HFFc6 (cell line): Measurements from ENCODE around the gene MAD1L1. TPM values are rescaled to one million over a fixed set of nuclear protein-coding genes. Genes with fewer than 3 reads are reported as not detected.
A peak's percentile ranks its signal among the peaks of the same experiment; 100 is the strongest.

ENCODE experiments used
- DNase-seq: peaks from one replicate; pipeline ENCODE4 v3.0.0-alpha.2; 2018
- H3K27ac Mint-ChIP-seq: 2 replicates; pipeline ENCODE4 v1.8.0; 2020; ENCODE audit warnings: mild to moderate bottlenecking, mixed read lengths
- H3K27me3 Mint-ChIP-seq: 2 replicates; pipeline ENCODE4 v1.8.0; 2021; ENCODE audit warnings: mild to moderate bottlenecking, moderate library complexity, mixed read lengths; ENCODE audit not compliant: insufficient read depth
- H3K36me3 Mint-ChIP-seq: 2 replicates; pipeline ENCODE4 v1.8.0; 2021; ENCODE audit warnings: low read depth, mixed read lengths
- H3K4me1 Mint-ChIP-seq: 2 replicates; pipeline ENCODE4 v1.8.0; 2020; ENCODE audit warnings: low read depth, mixed read lengths
- H3K4me3 Mint-ChIP-seq: 2 replicates; pipeline ENCODE4 v1.8.0; 2020; ENCODE audit warnings: mild to moderate bottlenecking, moderate library complexity, mixed read lengths
- H3K9me3 Mint-ChIP-seq: 2 replicates; pipeline ENCODE4 v1.8.0; 2020; ENCODE audit warnings: mild to moderate bottlenecking, mixed read lengths
- CTCF ChIP-seq: fragments of 200-600 bp; sonication (generic); IDR thresholded peaks from 2 replicates; pipeline ENCODE4 v1.5.0; 2021; ENCODE audit warnings: antibody characterized with exemption, mild to moderate bottlenecking
- total RNA-seq, 6 experiments: library from RNA; stranded (reverse); fragmentation: NEBNext Ultra II Directional; extraction: Animal tissue kit (Norgen Biotek cat#: 25700); gene quantifications; 2 replicates in 1 of 6; 3 replicates in 5 of 6; pipeline ENCODE4 v1.2.3, GENCODE V29; 2021

The MAD1L1 gene
- total RNA-seq, 6 experiments from 2014 or later: 34.6 to 44.8 (median 40.2) TPM

GRCh38 chr7:2081526-2082135 is 151.1 kb downstream of the MAD1L1 start:
- Mint-ChIP-seq H3K27me3 (no peaks in the 10 kb centered on the region), H3K36me3 (peaks cover 21% of the 10 kb centered on the region), H3K4me3 (peak overlapping the region; percentile 55; the same call in 1 of the 2 replicates), H3K9me3 (no peaks in the 10 kb centered on the region), H3K4me1 (peaks cover 20% of the 10 kb centered on the region), H3K27ac (peak overlapping the region; percentile 99)
- no peak for DNase-seq
- TF ChIP-seq CTCF: no peak

DNA sequence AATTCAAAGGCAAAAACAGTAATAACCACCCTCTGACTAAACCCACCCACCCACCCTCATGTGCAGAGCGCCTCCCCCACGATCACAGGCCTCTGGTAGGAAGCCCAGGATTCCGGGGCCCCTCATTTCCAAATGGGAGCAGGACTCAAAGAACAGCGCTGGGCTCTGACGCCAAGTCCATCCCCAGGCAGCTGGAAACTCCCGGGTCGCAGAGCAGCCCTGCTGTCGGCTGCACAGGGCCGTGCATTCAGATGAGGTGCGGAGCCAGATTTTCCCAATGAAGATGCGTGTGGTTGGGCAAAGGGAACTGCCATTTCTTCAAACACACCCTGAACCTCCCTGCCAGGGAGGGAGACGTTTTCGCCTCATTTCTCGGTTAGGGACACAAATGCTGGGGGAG is 152.3 kb downstream of the MAD1L1 start:
- no peak for TF ChIP-seq CTCF
- no peaks in the 10 kb centered on the region; the same call in 1 of the 2 replicates for H3K27me3 Mint-ChIP-seq
- no peaks in the 10 kb centered on the region for H3K9me3 Mint-ChIP-seq
- no peak for DNase-seq
- peaks cover 20% of the 10 kb centered on the region for H3K4me1 Mint-ChIP-seq
- peaks cover 25% of the 10 kb centered on the region for H3K36me3 Mint-ChIP-seq
- H3K27ac Mint-ChIP-seq: no peak overlapping the region
- no peak overlapping the region for H3K4me3 Mint-ChIP-seq

- Mint-ChIP-seq H3K9me3 (no peaks in the 10 kb centered on the region), H3K27ac (no peak overlapping the region), H3K27me3 (no peaks in the 10 kb centered on the region; the same call in 1 of the 2 replicates), H3K4me1 (peaks cover 20% of the 10 kb centered on the region), H3K4me3 (no peak overlapping the region), H3K36me3 (peaks cover 25% of the 10 kb centered on the region)
- TF ChIP-seq CTCF: no peak
- DNase-seq: no peak
These were observed 152.7 kb downstream of the MAD1L1 start for GRCh38 chr7:2080060-2080387.

DNA sequence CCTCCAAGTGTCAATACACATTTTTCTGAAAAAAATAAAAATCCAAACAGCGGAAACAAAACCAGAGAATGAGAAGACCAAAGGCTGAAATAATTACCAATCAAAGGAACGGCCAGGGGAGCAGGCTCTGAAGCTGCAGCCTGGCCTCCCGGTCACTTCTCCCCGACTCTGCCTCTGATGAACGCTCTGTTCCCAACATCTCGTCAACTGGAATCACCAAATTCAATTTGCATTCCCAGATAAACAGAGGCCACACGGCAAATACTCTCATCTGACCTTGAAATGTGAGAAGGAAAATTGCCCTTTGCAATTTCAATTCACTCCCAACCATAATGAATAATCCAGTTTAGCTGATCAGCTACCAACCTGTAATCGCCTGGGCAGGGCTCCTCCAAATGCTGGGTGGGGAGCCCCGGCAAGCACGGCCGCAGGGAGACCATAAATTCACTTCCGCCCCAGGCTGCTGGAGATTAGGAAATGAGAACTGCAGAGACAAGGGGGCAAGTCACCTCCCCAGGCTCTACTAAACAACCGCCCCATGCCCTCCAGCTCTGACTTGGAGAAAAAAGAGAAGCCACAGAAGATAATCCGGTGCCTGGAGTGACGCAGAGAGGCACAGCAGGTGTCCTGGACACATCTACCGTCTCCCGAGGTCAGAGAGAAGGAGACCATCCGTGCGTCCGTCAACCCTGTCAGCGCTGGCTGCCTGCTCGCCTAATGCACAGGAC is 153.2 kb downstream of the MAD1L1 start:
- Mint-ChIP-seq H3K9me3 (no peaks in the 10 kb centered on the region), H3K36me3 (peaks cover 25% of the 10 kb centered on the region), H3K4me3 (no peak overlapping the region), H3K27ac (no peak overlapping the region), H3K27me3 (no peaks in the 10 kb centered on the region; the same call in 1 of the 2 replicates), H3K4me1 (peaks cover 20% of the 10 kb centered on the region)
- no peak for TF ChIP-seq CTCF
- DNase-seq: no peak

DNA sequence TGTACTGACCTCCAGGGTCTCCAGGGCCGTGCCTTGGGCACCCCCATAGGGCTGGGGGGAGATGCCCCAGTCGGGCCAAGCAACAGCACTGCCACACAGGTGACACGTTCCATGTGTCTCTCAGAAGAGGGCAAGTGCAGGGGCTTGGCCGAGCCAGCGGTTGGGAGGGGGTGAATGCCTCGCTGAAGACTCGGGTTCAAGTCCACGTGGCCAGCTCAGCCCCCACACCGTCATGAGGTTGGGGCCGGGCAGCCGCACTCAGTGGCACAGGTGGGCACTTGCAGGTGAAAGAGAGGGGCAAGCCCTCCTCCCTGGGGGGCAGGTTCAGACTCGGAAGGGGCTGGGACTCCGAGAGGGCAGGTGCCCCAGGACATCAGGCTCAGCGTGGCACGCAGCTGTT is 153.8 kb downstream of the MAD1L1 start:
- DNase-seq: no peak
- H3K4me3 Mint-ChIP-seq: no peak overlapping the region
- TF ChIP-seq CTCF: no peak
- peaks cover 20% of the 10 kb centered on the region for H3K4me1 Mint-ChIP-seq
- H3K27ac Mint-ChIP-seq: no peak overlapping the region
- H3K9me3 Mint-ChIP-seq: no peaks in the 10 kb centered on the region
- H3K27me3 Mint-ChIP-seq: no peaks in the 10 kb centered on the region; the same call in 1 of the 2 replicates
- H3K36me3 Mint-ChIP-seq: peaks cover 22% of the 10 kb centered on the region
